ENCODE data around the gene ACY1. TPM values are rescaled to one million over a fixed set of nuclear protein-coding genes. Genes with fewer than 3 reads are reported as not detected.

Gene ACY1
- total RNA-seq, 2 donors from 2014 or later = 153 to 160 TPM

DNA sequence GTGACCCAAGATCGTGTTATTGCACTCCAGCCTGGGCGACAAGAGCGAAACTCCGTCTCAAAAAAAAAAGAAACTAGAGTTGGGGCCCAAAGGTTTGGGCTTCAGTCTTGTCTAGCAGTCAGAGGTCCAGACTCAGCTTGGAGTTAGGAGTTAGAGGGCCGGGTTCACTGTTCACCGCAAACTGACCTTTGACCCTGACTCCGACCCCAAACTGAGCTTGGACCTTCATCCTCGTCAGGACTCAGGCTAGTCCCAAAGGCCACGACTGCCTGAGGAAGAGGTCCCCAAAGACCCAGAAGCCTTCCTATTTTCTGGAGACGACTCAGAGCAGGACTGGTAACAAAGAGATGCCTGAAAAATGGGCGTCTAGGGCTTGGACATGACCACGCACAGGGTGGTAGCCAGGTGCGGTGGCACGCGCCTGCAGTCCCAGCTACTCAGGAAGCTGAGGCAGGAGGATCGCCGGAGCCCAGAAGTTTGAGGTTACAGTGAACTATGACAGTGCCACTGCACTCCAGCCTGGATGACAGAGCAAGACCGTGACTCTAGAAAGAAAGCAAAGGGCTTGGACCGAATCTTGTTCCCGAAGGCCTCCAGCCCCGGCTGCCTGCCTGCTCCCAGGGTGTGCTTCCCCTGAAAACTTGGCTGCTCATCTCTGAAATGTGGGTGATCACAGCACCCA, 35.1 kb downstream of the ACY1 start:
- ATAC-seq = no peak
- intact Hi-C loops (cut with DNase I, micrococcal nuclease) = no loop called here

DNA sequence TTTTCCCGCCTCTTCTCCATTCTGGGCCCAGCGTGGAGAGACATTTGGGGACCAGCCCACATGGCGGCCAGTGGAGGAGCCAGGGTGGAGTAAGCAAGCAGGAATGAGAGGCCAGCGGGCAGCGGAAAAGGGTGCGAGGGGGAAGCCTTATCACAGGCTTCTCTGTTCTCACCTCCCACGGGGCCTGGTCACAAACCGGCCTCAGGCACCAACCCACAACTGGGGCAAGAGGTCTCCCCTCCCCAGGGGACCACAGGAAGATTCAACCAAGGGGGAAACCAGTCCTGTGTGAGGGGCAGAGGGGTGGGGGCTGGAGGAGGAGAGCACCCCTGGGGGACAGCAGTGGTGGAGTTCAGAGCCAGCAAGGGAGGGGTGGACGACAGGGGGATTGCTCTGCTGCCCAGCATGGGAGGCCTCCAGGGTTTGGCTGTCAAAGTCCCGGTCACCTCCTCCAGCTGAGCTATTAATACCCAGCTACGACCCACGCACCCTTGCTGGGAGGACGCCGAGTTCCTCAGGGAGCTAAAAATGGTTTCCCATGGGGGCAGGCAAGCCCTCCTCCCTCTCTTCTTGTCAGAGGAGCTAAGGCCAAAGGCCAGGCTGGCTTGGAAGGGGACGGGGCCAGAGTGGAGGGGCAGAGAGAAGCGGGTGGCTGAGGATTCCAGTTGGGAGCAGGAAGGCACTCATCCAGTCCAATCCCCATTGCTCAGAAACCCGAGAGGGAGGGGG, 36.2 kb downstream of the ACY1 start:
- DNase-seq (no peak), ATAC-seq (no peak)
- intact Hi-C loops (cut with DNase I, micrococcal nuclease) = no loop called here

More for the DNA sequence above, 35.1 kb downstream of the ACY1 start:
- DNase-seq = no peak

DNA sequence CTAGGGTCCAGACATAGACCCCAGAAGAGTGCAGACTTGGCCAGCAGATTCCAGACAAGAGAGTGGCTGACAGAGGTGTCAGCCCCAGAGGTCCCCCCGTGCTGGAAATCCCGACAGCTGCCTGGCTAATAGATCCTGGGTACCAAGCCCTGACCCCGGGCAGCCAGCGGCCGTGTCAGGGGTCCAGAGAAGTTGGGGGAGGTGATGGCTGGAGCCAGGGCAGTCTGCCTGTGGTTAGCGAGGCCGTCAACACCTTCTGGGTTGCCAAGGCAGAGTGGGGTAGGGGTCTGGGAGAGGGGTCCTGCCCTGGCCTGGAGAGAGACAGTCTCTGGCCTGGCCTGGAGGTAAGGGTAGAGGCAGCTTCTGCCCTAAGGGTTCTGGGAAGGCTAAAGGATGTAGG, 37.5 kb downstream of the ACY1 start:
- no peak for DNase-seq
- no peak for ATAC-seq
- intact Hi-C loops (cut with DNase I, micrococcal nuclease) = no loop called here

DNA sequence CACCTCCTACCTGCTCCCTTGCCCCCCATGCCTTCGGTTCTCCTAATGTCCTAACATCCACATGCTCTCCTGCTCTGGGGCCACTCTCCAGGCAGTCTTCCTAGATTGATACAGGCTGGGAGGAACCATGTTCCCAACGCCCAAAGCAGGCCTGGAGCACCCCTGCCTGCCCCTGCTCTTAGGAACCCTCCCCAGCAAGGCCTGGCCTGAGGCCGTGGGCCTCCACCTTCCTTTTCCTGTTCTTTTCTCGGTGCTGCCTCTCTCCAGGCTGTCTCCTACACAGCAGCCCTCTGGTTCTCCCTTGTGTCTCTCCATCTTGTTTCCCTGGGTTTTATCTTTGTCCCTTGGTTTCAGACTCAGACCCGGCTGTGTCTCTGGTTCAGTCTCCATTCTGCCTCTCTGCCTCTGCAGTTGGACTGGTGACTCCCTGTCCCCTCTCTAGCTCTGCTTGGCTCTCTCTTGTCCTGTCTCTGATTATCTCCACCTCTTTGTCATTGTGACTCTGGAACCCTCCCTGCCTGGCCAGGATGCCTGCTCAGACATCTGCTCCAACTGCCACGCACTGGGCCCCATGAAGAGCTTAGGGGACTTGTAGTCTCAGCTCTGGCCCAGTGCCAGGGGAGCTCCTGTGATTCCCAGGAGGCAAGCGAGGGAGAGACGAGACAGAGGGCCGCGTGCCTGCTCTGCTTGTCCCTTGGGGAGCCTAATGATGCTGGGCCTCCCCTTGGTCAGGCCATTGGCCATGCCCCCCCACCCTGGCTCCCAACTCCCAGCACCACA, 38.3 kb downstream of the ACY1 start:
- ATAC-seq = no peak
- intact Hi-C loops (cut with DNase I, micrococcal nuclease) = no loop called here
- DNase-seq = no peak

DNA sequence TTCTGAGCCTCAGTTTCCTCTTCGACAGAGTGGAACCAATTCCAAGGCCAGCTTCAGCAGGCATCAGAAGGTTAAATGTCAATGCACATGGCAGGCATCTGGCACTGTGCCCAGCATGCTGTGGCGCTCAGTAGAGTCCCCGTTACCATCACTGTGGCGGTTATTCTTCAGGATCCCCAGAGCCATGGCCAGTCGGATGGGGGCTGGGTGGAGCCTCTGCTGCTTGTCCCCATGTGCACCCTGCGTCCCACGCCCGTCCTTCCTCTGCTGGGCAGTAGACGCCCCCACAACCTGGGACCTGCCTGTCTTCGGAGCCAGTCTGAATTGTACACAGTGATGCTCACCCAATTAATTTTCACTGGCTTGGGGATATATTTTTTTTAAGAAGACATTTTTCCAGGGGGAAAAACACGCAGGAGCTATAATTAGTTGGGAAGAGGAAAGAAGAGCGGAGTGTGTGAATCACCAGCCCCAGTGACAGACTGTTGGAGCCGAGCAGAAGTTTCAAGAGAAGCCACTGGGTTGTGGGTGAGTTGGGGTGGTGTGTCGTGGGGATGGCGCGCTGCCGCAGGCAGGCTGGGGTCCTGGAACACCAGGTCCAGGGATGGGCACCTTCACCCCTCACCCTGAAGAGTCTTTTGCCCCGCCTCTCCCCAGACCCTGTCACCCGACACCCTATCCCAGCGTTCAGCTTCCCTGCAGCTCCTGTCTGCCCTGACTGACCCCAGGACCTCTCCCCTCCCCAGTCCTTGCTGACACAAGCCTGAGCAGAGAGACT, 39.2 kb downstream of the ACY1 start:
- DNase-seq = no peak
- intact Hi-C loops (cut with DNase I, micrococcal nuclease) = no loop called here
- ATAC-seq = no peak

DNA sequence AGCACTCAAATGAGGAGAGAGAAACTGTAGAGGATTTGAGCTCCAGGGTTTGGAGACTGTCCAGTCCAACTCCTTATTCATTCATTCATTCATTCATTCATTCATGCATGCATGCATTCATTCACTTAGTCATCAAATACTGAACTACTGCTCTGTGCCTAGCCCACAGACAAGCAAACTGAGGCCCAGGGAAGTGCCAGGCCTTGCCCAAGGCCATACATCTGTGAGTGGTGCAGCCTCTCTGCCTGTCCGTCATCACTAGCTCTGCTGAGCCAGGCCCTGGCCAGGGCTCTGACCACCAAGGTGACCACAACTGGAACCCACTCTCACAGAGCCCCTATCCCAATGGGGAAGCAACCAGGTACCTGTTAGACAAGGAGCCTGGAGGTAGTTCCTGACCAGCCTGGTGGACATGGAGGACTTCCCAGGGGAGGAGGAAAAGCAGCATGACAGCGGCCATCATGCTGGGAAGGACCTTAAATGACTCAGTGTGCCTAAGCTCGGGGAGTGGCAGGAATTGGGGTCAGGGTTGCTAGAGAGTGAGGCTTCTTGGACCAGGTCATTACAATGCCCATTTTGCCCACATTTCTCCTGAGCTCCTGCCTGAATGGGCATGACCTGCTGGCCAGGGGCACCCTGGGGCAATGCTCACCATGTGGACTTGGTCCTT, 39.9 kb downstream of the ACY1 start:
- no peak for ATAC-seq
- no peak for DNase-seq
- intact Hi-C loops (cut with DNase I, micrococcal nuclease) = no loop called here

DNA sequence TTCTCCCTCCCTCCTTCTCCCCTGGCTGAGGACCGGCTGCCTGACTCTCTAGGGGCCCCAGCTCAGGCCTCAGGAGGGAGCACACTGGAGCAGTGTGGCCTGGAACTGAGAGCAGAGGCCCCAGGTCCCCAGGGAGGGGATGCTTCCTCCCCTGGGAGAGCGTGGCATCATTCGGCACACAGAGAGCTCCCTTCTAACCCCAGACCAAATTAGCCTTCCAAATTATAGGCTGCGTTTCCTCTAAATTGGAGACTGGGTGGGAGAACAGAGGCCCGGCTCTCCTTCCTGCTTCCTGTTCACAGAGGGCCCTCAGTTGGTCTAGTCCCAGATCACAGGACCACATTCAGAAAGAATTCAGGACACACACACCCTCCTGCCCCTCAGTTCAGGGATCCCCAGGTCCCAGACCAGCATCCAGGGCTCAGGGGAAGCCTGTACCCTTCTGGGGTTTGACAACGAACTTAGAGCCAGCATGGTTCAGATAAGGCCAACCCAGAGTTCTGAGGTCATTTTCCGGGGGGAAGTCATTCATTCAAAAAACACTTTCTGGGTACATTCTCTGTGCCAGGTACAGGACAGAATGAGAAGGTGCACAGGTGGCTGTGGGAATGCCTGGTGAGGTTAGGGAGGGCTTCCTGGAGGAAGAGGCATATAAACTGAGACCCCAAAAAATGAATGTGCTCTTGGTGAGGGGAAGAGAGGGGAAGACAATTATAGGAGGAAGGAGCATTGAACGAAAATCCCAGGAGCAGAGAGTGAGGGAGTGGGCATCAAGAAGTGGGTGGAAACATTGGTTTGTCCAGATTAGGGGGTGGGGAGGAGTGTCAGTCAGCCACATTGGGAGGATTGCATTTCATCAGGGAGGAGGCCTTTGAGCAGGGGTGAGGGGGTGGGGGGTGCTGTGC, 40.8 kb downstream of the ACY1 start:
- intact Hi-C loops (cut with DNase I, micrococcal nuclease) = no loop called here
- ATAC-seq = no peak

DNA sequence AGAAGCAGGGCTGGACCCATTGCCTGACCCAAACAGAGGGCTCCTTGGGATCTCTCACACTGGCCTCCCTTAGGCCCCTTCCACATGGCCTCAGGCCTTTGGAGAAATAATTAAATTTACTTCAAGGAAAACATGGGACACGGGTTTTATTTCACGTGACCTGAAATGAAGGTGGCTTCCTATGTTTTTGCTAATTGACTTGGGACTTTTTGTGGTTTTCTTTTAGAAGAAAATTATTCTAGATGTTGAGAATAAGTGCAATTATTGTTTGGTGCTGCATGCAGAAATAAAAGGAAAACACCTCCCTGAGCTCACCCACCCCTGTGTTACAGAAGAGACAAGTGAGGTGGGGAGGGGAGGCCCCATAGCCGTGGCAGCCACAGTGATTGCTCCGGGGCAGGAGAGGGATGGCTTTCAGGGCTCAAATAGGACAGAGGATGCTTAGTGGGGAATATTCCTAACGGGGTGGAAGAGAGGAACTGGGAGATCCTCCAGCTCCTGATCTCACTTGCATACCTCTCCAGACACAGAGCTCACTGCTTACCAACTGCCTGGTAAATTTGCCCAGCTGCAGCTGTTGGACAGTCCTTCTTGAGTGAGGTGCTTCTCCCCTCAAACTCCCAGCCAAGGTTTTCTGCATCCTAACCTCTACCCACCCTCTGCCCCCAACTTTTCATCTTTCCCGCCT, 41.6 kb downstream of the ACY1 start:
- DNase-seq (no peak), ATAC-seq (no peak)
- intact Hi-C loops (cut with DNase I, micrococcal nuclease) = no loop called here

More for the DNA sequence above, 40.8 kb downstream of the ACY1 start:
- DNase-seq = no peak

DNA sequence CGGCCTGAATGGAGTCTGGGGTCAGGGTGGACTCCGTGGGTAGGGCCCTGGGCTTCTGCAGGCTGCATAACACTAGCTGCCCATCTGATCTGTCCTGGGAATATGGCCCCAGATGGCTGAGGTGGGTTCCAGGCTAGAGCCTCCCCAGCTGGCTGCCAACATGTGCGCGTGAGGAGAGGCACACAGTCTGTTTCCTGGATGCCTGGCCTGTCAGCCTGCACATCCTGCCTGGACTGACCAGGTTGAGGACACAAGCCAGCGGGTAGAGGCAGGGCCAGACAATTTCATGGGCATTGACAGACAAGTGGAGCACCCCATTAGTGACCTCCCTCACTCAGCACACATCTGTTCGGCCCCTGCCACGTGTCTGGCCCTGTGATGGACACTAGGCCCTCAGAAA, 42.1 kb downstream of the ACY1 start:
- DNase-seq (no peak), ATAC-seq (no peak)
- intact Hi-C loops (cut with DNase I, micrococcal nuclease) = no loop called here

DNA sequence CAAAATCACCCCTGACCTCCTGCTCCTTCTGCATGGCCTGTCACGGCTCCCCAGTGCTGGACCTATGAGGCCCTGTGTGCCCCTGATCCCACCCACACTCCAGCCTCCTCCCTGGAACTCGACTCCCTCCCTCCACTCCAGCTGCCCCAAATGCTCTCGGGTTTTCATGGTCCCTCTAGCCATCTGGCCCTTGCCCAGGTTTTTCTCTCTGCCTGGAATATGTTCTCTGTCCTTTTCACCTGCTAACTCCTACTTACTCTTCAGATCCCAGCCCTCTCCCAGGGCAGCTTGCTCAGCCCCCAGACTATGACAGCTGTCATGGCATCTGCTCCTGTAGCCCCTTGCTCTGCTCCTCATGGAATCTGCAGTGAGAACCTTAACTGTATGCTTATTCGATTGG, 42.7 kb downstream of the ACY1 start:
- ATAC-seq = no peak
- intact Hi-C loops (cut with DNase I, micrococcal nuclease) = no loop called here
- DNase-seq = no peak

DNA sequence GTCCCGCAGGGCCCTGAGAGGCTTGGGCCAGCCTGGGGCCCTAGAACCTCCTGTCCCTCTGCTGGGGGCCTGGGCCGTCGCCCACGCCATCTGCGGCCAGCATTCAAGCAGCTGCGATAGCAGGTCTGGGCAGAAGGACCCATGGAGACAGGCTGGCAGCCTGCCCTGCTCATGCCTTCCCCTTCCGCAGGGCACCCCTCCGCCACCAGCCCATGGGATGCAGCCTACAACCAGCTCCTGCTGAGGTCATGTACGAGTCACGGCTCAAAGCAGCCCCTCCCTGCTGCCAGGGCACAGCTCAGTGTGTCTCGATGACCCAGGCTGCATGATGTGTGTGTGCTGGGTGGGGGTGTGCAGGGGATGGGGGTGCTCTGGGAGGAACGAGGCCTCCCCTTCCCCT, 45.2 kb downstream of the ACY1 start:
- DNase-seq = no peak
- intact Hi-C loops (cut with DNase I, micrococcal nuclease) = no loop called here
- no peak for ATAC-seq

DNA sequence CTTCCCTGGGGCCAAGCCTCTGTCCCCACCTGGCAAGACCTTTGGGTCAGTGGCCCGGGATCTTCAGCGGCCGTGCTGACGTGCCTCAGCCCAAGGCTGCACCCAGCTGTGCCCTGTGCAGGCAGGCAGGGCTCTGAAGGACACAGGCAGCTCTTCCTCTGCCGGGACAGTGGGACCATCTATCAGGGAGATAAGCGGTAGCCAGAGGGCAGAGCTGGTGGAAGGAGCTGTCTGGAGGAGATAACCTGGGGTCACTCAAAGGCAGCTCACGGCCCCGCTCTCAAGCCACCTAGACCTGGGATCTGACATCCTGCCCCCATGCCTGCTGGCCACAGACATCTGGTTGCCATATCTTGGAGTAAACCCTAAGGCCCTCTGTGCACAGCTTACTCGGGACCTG, 45.7 kb downstream of the ACY1 start:
- intact Hi-C loops (cut with DNase I, micrococcal nuclease) = no loop called here
- DNase-seq (no peak), ATAC-seq (no peak)

DNA sequence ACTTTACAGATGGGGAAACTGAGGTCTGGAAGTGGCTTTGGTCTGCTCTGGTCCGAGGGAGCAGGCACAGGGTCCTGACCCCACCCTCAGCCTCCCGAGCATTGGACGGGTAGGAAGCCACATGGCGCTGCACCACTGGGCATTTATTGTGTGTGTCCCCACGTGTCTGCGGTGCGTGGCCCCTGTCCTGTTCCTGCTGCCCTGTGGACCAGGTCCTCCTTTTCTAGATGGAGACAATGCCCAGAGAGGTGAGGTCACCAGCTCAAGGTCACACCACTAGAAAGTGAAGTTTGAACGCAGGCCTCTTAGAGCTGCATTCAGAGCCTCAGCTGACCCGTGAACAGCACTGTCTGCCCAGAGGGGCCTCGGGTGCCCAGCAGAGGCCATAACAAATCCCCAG, 46.2 kb downstream of the ACY1 start:
- intact Hi-C loops (cut with DNase I, micrococcal nuclease) = no loop called here
- DNase-seq = no peak
- ATAC-seq = no peak

DNA sequence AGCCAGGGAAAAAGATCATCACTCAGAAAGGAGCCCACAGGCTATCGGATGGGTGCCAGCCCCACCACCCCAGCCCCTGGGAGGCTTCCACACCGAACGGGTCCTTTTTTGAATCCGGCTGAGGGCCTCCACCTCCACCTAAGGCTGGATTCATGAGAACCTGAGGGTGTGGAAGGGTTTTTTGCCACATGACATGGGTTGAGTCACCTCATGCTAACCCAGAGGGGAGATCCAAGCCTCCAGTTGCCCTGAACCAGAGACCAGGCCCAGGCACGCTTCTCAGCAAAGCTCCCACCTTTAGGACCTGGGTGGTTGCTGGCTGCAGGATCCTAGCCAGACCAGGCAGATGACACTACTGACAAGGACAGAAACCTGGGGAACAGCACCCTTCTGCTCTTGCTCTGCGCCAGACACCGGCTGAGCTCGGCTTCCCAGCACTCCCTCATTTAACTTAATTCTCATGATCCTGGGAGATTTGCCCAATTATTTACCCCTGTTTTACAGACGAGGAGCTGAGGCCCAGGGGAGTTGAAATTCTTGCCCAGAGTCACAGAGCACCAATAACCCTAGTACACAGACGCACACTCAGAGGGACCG, 47.5 kb downstream of the ACY1 start:
- no peak for ATAC-seq
- DNase-seq = no peak
- intact Hi-C loops (cut with DNase I, micrococcal nuclease) = no loop called here

DNA sequence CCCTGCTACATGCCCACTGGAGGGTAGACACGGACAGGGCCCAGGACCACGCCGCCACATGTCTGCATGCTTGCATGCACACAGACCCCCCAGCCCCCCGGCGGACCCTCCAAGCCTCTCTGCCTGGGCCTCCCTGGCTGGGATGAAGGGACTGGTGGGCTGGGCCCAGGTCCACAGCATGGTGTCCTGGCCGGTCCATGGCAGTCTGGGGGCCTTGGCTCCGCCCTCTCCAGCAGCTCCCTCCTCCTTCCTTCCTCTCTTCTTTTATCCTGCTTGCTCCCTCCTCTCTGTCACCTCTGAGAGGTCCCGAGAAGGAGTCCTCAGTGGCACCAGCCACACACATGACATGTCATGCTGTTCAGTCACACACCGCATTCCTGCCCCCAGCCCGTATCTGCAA, 48.6 kb downstream of the ACY1 start:
- DNase-seq (no peak), ATAC-seq (no peak)
- intact Hi-C loops (cut with DNase I, micrococcal nuclease) = no loop called here

DNA sequence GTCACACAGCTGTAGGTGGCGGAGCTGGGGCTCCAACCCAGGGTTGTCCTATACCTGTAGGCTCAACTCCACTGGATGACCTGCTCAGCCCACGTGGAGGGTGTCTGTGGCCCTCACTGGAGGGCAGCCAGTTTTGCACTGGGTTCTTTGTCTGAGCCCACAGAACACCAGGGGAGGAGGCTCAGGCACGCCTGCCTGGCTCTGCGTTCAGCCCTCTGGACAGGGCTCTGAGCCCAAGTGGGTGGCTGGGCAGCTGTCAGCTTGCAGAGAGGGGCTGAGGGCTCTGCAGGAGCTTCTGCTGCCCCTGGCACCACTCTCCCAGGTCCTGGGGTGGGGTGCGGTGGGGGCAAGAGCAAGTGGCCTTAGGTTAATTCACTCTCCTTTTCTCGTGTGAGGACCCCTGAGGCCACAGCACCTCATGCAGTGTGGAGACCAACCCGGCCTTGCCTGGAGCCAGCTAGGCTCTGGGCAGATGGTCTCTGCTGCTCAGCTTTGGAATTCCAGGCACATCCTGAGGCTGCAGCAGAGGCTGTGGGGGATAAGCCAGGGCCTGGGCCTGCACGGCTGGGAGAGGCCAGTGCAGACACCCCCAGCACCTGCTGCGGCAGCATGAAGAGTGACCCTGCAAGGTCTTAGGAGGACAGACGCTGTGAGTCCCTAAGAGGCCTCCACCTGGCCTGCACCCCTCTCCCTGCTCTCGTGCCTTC, 49.5 kb downstream of the ACY1 start:
- no peak for ATAC-seq
- intact Hi-C loops (cut with DNase I, micrococcal nuclease) = no loop called here
- no peak for DNase-seq
